HPDE6-E6E7 (cell line): ENCODE measurements around the gene RSPRY1.
A peak's percentile ranks its signal among the peaks of the same experiment; 100 is the strongest.
"Not testable (repeated sequence)": the region's sequence is repeated elsewhere in the genome, so short reads cannot be mapped to it uniquely, and the experiment has no call there.

Experiments
- DNase-seq: peaks from one replicate; pipeline ENCODE4 v3.0.0; 2011; ENCODE audit warnings: missing footprints; ENCODE audit errors: extremely low spot score

RSPRY1 gene

DNA sequence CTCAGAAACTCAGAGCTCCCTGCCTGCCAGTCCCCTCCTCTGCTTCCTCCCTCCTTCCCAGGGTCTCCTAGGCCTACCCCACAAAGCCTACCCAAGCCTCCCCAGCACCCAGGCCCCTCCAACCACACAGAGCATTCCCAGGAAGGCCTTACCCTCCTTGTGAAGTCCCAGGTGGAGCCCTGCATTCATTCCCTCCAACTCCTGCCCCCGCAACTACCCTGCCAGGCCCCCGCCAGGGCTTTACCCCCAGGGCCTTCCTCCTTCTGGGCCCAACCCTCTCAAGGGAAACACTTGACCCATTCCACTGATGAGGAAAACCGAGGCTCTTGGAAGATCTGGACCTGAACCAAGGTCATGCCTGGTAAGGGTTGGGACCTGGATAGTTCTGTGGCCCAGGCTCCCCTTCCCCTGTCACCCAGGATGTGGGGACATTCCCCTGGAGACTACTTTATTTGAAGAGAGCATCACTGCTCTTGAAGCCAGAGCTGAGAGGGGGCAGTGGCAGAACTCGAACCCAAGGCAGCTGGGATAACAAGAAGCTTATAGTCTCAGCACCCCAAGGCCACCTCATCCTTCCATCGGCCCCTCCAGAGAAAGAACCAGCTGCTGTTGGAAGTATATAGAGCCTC, 85.9 kb downstream of the RSPRY1 start:
- DNase-seq: no peak

DNA sequence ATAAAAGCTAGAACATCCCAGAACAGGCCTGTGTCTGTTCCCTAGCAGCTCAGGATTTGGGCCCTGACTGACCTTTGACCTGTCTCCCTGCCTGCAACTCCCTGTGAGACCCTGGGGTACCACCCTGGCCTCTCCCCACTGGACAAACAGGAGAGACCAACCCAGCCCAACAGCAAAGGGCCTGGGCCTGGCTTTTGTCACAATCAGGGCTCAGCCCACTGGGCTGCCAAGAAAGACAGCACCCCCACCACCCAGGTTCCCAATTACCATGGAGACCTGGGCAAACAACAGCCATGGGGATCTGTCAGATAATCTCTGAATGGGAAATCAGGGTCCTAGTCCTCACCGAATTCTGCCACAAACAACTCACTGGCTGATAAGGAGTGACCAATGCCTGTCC, 87.2 kb downstream of the RSPRY1 start:
- DNase-seq: no peak

DNA sequence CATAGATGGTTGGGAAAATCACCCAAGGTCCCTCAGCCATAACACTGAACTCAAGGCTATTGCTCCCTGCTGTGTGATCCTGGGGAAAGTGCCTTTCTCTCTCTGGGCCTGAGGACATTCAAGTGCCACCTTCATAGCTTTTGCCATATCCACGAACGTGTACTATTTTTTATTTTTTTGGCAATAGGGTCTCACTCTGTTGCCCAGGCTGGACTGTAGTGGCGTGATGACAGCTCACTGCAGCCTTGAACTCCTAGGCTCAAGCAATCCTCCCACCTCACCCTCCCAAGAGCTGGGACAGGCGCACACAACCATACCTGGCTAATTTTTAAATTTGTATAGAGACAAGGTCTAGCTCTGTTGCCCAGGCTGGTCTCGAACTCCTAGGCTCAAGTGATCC, 87.7 kb downstream of the RSPRY1 start:
- DNase-seq: no peak

DNA sequence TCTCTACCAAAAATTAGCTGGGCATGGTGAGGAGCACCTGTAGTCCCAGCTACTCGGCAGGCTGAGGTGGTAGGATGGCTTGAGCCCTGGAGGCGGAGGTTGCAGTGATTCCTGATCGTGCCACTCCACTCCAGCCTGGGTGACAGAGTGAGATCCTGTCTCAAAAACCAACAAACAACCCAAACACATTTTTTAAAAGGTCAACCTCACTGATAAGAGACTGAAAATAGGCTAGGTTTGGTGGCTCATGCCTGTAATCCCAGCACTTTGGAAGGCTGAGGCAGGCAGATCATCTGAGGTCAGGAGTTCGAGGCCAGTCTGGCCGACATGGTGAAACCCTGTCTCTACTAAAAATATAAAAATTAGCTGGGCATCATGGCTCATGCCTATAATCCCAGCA, 89.8 kb downstream of the RSPRY1 start:
- DNase-seq: not testable (repeated sequence)

DNA sequence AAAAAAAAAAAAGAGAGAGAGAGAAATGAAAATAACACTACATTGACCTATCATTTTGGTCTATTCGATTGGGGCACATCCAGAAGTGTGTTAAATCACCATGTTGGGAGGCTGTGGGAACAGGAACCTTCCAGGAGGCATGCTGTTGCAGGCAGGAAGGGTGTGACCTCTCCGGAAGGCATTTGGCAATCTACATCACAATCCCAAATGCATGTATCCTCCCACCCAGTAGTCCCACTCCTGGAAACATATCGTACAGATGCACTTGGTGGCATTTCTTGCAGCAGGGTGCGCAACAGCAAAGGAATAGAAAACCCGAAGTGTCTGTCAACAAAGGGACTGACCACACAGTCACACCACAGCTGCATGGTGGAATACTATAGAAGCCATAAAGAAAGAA, 90.5 kb downstream of the RSPRY1 start:
- no peak for DNase-seq

DNA sequence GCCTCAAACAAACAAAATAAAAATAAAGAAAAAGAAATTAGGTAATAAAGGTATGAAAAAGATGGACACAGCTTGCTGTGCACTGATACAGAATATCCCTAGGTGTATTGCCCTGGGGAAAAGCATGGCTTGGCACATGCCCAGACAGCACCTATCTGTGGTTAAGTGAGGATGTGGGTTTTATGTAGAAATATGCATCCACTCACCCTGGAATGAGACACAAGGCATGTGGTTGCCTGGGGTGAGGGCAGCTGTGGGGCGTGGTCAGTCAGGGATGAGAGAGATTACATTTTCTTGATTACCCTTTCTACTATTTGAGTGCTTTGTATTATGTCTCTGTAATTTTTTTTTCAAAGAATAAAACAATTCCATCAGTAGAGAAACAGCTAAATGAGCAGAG, 91.5 kb downstream of the RSPRY1 start:
- peak; percentile 99 for DNase-seq

DNA sequence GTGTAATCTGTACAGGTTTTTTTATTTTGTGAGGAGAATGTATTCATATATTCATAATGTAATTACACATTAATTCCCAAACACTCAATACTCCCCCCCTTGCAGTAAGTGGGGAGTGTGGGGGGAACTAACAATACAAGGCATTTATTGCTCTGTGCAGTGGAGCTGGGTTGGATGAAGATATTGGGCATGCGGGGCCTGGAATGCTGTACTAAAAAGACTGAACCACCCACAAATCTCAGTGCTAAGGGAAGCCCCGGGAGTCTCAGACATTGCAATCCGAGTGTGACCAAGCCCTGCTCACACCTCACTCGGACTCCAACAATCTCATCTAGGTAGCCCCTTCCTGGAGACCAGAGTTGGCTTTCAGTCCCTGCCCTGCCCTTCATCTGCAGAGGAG, 92.4 kb downstream of the RSPRY1 start:
- no peak for DNase-seq

DNA sequence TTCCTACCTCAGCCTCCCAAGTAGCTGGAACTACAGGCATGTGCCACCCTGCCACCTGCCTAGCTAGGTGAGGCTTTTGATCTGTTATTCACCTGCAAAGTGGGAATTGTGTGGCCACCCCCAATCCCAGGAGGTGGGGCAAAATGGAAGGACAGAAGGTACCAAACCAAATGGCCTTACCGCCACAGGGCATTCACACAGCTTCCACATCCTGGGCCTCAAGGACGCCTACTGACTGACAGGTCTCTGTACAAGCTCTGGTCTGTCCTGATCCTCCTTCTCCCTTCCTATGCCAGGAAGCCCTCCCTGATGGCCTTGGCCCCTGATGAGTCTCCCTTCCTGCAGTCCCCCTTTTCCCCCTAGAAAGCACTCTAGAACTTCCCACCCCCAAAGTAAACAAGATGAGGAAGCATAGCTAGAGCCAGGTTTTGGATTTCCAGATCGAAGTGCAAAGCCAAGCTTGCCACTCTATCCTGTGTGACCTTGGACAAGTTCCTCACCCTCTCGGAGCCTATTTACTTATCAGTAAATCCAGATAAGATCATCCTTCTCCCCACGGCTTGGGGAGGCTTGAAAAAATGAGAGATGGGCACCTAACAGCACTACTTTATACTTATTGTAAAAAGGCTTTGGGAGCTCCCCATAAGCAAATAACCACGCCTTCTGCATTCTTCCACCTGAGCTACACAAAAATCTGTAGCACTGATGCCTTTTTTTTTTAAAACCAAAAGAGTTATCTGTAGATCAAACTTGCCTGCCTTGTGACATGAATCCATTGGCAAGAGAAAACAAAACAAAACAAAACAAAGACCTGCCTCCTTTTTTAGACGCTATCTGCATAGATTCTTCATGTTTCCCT, 93.9 kb downstream of the RSPRY1 start:
- DNase-seq: no peak

DNA sequence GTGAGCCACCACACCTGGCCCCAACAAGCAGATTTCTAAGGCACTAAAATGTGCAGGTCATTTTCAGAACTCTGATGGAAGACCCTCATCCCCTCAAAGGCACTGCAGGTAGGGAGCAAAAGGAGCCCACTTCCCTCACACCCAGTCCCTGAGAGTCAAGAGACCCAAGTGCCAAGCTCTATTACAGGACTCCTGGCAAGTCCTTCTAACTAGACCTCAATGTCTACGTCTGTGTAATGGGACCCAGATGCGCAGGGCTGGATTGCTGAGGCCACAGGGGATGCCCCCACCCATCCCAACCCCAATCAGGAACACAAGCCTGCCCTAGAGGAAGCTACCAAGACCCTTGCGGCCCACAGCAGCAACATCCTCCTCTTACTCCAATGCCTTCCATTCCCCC, 95.7 kb downstream of the RSPRY1 start:
- no peak for DNase-seq

DNA sequence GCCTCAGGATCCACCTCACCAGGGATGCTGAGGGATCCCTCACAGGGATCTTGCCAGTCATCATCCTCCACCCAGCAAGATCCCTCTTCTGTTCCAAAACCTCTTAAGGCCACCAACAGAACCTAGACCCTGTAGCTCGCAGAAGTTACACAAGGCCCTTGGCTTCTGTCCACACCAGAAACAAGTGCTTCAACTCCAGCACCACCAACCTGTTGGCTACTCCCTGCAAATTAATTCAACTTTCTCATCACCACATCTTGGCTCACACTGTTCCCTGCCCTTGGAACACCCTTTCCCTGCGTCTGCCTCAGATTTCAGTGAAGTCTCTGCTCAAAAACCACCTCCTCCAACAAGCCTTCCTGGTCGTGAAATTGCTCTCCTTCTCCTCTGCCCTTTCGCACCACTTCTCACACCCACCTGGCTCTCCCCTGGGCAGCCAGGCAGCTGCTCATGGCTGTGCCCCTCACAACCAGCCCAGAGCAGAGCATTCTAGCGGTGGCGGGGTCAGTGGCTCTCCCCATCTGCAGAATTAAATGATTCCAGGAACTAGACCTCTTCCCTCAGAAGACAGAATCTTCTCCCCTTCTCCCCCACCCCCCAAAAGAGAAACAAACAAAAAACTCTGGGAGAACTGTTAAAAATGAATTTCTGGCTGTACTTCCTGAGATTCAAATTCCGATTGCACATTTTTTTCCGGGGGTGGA, 96.5 kb downstream of the RSPRY1 start:
- no peak for DNase-seq

DNA sequence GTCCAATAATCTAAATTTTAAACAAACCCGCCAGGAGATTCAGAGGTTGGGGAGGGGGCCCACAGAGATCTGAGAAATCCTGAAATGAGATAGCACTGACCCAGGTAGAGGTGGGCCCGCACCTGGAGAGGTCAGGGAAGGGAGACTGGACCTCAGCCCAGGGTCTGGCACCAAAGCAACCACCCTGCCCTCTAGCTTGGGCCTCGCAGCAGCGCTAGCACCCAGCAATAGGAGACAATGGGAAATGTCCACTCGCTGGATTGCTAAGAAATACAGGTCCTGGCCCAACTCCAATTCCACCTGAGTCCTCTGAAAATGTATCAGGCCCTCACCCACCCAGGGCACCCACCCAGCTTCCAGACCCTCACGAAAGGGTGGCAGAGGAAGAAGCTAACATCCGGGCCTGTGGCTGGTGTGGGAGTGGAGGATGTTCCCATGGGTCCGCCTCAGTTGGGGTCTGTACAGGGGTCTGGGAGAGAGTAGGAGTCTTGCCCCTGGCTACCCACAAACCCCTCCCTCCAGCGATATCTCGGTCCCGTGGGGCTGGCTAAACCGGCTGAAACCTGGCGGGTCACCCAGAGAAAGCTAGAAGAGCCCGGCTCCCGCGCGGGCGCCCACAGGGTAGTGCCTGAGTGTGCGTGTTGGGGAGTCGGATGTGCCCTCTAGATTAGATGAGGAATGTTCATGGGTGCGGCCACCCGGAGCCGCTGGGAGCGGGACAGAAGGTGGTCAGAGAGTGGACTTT, 97.3 kb downstream of the RSPRY1 start:
- no peak for DNase-seq

DNA sequence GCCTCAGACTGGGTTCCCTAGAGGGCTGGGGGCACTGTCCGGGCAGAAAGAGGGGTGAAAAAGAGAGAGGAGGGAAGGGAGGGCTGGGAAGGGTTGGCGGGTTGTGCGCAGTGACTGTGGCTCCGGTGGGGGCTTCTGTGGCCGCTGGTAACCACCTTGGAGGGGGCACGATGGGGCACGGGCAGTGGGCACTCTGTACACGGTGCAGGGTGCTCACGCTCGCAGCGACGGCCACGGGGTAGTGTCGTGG, 97.8 kb downstream of the RSPRY1 start:
- DNase-seq: no peak

DNA sequence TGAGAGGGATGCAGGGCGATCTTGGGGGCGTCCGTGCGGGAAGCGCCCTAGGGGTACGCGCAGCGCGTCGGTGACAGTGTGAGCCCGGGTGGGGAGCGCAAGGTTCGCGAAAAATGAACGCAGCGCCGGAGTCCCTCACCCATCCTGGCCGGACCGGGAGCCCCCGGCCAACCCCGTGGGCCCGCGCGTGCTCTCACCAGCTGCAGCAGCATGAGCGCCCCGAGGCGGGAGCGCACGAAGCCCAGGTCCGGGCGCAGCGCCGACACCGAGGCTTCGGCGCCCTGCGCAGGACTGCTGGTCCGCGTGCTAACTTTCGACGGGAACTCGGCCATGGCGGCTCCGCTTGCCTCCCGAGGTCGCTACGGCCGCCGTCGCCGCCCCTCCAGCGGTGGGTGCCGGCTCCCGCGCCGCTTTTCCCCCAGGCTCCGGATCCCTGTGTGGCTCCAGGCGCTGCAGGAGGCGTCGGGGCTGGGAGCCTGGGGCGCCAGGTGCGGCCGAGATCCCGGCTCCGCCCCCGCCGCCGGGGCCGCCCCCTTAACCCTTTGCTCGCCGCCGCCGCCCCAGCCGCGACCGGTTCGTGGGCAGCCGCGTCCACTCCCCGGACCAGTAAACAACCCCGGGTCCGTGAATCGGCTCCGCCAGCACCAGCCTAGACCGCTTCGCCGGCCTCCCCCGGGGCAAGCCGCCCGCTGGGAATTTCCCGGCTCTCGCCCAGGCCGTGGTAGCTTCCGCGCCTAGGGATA, 98.3 kb downstream of the RSPRY1 start, which contains the start of gene PLLP:
Gene PLLP, minus strand, starts transcription at position 464 of the 743 bp plus-strand sequence. Its CDS starts 132 bp downstream, at position 332.
- DNase-seq: no peak

DNA sequence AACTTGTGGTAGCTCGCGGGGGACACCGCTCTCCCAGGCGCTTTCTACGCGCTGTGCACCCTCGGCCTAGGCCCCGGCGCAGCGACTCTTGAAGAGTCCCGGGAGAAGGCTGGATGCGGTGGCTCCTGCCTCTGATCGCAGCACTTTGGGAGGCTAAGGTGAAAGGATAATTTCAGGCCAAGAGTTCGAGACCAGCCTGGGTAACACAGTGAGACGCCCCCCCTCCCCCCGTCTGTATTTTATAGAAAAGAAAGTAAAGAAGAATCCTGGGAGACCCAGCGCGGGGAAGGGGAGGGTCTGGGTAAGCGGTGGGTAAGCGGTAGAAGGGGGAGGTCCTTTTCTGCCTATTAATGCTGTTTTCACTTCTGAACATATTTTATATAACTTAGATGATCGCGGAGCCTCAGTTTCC, 98.8 kb downstream of the RSPRY1 start:
- no peak for DNase-seq

DNA sequence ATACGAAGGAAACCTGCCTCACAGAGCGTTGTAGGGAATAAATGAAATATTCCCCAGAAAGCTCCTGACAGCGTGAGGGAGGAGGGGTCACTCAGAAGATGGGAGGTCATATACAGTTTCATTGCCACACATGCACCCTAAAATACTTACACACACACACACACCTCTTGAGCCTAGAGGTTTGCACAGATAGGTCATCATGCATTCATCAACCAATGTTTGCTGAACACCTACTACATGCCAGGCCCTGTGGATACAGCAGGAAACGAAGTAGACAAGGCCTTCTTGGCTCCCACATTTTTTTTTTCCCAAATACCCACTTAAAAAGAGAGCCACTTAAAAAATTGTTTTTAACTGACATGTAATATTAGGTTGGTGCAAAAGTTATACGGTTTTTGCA, 99.2 kb downstream of the RSPRY1 start:
- DNase-seq: no peak

DNA sequence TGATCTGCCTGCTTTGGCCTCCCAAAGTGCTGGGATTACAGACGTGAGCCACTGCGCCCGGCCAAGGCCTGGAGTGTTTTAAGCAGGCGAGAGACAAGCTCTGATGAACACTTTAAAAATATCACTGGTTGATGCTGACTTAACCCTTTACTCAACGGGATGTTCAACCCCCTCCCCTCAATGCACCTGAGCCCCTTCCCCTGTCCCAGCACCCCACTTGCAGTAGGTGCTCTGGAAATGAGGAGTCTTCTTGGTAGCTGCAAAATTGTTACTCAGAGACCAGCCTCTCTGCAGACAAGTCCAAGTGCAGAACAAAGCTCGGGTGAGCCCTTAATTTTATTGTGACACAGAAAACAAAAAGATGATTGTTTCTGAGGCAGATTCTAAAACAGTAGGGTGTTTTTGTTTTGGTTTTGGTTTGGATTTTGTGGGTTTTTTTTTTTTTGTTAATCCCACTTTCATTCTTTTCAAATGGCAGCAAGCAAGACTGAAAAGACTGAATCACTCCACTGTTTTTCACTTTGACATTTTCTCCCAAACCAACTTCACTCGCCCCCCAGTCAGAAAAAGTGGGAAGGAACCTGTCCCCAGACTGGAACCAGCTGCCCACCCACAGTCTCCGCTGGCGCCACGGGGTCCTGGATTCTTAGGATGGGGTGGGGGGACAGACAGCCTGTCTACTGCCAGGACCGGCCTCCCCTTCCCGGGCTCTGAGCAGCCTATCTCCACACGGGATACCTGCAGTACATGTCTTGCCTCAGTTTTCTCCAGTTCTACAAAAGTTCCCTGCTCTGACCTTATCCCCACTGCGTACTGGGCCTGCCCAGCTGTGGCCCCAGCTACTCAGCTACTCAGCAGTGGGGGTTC, 103.5 kb downstream of the RSPRY1 start:
- DNase-seq: no peak
